GM18868 (cell line): ENCODE data around the gene PAF1.

Experiments used
- ATAC-seq: cut with Tn5 transposase; IDR thresholded peaks from one replicate; pipeline ENCODE4 v1.9.1; 2021; ENCODE audit warnings: mild to moderate bottlenecking, moderate library complexity; ENCODE audit not compliant: unreplicated experiment

PAF1 gene

DNA sequence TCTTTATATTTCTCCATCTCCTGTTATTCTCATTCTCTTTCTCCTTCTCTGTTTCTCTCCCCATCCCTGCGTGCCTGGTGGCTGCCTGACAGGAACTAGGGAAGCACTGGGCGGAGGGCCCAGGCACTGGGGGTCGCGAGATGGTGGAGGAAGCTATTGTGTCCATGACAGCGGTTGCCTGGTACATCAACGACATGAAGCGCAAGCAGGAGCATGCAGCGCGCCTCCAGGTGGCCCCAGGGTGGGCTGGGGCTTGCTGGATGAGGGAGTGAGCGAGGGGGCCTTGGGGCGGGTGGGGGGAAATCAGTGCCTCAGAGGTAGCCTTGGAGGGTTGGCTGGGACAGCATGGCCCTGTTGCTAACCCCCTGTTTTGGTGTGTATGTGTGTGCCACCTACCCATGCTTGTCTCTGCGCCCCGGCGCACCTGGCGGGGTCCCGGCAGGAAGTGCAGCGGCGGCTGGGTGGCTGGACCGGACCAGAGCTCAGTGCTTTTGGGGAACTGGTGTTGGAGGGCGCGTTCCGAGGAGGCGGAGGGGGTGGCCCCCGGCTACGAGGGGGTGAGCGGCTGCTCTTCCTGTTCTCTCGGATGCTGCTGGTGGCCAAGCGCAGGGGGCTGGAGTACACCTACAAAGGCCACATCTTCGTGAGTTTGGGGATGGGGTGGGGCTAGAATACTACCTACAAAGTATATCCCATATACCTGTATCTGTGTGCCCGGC lies 26.7 kb upstream of the PAF1 start:
- no peak for ATAC-seq

DNA sequence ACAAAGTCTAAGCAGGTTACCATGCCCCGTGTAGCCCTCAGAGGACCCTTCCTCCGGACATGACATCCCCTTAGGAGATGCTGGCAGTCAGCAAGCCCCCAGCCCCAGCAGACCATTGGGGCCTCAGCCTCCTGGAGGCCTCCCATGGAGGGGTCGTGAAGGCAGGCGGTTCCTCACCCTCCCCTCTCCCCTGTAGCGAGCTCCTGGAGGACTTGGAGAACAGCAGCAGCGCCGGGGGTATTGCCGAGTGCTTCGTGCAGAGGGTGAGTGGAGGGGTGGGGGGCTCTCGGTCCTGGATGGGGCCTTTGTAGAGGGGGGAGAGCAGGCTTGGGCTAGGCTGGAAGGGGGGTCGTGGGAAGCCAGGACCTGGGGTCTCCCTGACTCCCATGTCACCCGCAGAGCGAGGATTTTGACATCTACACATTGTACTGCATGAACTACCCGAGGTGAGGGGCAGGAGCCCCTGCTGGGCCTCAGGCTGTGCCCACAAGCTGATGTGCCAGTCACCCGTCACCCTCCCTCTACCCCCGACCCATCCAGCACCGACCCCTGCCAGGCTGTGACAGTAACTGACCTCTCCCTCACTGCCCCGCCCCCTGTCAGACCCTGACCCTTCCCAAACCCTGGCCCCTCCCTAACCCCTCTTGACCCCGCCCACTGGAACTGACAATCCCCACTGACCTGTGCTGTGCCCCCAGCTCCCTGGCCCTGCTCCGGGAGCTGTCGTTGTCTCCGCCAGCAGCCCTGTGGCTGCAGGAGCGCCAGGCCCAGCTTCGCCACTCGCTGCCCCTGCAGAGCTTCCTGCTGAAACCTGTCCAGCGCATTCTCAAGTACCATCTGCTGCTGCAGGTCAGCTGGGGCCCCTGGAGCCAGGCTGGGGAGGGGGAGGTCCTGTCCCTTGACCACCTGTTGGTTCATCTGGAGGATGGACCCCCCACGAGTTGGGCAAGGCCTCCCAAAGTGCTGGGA lies 25.5 kb upstream of the PAF1 start:
- ATAC-seq: no peak

DNA sequence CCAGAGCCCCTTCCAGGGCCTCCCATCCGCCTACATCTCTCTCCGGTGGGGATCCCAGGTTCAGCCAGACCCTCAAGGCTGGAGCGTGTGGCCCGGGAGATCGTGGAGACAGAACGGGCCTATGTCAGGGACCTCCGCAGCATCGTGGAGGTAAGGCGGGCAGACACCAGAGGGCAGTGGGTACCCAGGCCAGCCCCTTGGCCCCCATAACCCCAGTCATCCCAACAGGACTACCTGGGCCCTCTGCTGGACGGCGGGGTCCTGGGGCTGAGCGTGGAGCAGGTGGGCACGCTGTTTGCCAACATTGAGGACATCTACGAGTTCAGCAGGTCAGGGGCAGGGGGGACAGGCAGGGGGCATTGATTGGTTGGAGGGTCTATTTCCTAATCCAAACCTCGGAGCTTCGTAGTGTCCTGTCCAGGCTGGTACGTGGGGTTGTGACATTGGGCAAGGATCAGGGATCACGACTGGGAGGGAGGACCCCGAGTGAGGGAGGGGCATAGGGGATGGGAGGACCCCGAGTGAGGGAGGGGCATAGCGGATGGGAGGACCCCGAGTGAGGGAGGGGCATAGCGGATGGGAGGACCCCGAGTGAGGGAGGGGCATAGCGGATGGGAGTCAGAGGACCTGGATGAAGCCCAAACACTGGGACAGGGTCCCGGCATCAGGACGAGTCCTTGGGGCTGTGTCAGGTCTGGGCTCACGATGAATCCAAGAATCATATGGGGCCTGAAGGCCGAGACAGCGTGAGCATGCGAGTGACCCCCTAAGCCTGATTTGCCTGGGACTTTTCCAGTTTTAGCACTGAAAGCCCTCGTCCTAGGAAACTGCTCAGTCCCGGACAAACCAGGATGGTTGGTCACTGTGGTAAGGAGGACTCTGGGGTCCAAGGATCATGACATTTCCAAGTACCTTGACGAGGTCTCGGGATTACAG lies 24.5 kb upstream of the PAF1 start:
- no peak for ATAC-seq

GRCh38 chr19:39413911-39414608 lies 23.2 kb upstream of the PAF1 start:
- no peak for ATAC-seq

DNA sequence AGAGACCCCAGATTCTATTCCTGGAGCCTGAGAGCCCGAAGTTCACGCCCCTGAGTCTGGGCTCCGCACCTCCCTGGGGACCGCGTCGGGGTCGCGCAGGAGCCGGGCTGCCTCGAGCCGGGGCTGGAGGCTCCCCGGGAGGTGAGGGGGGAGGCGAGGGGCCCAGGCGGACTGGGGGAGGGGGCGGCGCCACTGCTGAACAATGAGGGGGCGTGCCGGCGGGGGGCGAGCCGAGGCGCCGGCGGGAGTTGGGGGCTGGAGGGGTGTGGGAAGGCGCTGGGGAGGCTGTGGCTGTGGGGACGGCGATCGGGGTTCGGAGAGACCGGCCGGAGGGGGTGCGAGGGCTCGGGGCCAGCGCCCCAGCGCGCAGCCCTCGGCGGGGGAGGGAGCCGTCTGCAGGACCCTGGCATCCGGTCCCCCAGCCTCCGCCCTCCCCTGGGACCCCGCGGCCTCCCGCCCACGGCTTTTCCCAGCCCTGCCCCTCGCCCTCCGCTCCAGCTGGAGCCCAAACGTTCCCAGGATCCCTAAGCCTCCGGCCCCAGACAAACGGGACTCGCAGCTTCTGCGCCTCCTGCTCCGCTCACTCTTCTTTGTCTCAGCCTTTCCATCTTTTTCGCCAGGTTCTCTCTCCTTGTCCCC lies 22.5 kb upstream of the PAF1 start:
- ATAC-seq: no peak

DNA sequence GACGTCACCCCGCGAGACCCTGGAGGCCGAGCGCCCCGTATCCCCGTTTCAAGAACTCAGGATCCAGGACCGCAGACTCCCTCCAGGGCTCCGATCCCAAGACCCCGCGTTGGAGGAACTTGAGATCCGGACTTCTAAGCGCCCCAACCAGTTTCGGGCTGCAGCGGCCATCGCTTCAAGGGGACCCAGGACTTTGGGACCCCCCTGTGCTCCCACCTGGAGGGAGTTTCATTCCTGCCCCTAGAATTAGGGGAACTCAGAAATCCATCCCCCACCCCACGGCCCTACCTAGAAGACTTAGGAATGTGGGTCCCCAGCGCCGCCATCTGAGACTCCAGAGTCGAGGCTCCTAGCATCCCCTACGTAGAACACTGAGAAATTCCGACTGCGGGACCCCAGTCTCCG lies 22.0 kb upstream of the PAF1 start:
- ATAC-seq: no peak

DNA sequence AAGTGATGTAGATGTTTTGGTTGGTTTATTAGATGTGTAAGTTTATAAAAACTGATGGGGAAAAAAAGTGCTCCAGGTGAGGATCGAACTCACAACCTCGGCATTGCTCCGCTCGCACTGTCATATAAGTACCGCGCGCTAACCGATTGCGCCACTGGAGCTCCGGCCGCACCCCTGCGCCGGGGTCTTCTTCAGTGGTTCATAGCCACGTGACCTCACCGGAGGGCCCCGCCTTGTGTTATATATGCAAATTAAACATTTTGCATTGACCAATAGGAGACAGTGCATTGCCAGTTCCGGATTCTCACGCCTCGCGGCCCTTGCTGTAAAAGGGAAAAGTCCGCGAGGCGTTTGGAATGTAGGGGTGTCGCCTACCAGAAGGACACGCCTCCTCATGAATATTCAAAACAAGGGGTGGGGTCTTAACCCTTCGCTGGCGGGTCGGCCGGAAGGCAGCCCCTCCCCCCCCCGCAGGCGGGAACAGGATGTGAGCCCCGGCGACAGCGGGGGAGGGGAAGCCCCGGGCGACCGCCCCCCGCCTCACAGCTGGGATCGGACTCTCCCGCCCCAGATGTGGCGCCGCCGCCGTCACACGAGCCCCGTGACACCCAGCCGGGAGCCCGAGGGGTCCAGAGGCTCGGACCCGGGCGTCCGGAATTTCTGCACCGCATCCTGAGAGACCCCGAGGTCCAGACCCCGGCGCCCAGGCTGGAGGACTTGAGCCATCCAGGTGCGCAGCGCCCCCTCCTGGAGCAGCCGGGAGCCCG lies 21.4 kb upstream of the PAF1 start, which contains the start of gene PLEKHG2:
PLEKHG2 (plus strand) TSS at position 570 of the 767 bp plus-strand sequence. CDS start 1,418 bp downstream, outside the sequence.
- peak; percentile 53 for ATAC-seq

DNA sequence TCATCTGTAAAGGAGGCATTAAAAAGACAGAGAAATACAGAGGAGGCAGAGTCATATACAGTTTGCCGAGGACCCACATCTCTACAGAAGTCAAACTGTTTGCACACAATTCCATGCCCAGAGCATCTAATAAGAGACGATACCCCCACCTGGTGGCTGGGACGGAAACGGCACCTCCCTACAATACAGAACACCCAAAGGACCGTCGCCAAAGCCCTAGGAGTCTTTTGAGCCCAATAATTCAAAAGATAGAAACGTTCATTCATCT lies 20.9 kb upstream of the PAF1 start:
- ATAC-seq: peak; percentile 22

DNA sequence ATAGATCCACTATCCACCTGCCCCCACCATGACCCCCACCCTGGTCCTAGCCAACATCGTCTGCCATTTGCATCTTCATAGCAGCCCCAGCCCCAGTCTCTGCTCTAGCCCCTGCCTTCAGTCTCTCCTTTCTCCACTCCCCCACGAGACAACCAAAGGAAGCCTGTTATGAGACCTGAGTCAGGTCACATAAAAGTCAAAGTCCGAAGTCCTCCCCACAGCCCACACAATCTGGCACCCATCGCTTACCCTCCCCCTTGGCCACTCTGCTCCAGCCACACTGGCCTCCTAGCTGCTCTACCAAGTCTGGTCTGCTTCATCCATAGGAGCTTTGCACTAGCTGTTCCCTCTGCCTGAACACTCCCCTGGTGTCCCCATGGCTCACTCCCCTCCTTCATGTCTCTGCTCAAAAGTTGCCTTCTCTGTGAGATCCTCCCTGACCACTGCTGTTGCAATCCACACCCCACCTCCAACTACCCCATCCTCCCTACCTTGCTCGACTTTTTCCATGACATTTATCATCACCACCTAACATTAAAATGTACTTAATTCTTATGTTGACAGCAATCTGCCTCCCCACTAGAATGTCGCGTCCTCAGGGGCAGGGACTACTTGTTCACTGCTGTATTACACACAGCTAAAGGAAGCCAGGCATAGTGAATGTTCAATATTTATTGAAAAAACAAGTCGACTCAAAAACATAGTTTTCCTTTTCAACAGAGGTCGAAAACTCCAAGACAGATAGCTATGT lies 20.4 kb upstream of the PAF1 start:
- ATAC-seq: no peak

DNA sequence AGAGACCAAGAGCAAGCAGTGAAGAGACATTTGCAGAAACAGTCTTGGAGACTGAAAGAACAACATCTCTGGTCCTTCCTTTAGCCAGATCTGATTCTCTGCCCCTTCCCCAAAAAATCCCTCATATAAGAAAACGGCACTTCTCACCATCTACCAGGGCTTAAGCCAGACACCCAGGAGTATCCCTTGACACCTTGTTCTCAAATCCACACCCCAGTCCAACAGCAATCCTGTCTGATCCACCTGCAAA lies 19.9 kb upstream of the PAF1 start:
- ATAC-seq: no peak

- peak; percentile 15 for ATAC-seq
These were observed 19.3 kb upstream of the PAF1 start for GRCh38 chr19:39410017-39410830.

GRCh38 chr19:39409208-39410016 lies 18.5 kb upstream of the PAF1 start:
- no peak for ATAC-seq

DNA sequence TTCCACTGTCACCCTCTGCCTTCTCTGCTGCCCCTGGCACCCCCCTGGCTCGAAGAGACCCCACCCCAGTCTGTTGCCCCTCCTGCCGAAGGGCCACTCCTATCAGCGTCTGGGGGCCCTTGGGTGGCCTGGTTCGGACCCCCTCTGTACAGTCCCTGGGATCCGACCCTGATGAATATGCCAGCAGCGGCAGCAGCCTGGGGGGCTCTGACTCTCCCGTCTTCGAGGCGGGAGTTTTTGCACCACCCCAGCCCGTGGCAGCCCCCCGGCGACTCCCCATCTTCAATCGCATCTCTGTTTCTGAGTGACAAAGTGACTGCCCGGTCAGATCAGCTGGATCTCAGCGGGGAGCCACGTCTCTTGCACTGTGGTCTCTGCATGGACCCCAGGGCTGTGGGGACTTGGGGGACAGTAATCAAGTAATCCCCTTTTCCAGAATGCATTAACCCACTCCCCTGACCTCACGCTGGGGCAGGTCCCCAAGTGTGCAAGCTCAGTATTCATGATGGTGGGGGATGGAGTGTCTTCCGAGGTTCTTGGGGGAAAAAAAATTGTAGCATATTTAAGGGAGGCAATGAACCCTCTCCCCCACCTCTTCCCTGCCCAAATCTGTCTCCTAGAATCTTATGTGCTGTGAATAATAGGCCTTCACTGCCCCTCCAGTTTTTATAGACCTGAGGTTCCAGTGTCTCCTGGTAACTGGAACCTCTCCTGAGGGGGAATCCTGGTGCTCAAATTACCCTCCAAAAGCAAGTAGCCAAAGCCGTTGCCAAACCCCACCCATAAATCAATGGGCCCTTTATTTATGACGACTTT lies 17.7 kb upstream of the PAF1 start:
- no peak for ATAC-seq

DNA sequence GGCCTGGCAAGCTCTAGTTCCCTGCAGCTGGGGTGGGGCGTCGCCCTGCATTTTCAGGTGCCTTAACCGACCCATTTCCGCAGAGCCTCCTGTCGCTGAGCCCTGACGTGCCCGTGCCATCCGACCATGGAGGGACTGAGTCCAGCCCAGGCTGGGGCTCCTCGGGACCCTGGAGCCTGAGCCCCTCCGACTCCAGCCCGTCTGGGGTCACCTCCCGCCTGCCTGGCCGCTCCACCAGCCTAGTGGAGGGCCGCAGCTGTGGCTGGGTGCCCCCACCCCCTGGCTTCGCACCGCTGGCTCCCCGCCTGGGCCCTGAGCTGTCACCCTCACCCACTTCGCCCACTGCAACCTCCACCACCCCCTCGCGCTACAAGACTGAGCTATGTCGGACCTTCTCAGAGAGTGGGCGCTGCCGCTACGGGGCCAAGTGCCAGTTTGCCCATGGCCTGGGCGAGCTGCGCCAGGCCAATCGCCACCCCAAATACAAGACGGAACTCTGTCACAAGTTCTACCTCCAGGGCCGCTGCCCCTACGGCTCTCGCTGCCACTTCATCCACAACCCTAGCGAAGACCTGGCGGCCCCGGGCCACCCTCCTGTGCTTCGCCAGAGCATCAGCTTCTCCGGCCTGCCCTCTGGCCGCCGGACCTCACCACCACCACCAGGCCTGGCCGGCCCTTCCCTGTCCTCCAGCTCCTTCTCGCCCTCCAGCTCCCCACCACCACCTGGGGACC lies 16.9 kb upstream of the PAF1 start:
- ATAC-seq: no peak

DNA sequence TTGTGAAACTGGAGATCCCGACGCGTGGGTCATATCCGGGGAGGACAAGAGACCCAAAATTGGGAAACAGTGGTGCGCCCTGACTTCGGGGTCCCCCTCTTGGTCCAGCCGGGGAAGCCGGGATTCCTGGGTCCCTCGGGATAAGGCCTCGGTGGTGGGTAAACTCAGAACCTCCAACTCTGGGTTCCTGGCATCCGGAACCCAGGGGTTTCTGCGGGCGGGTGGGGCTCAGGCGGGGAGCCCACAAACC lies 16.4 kb upstream of the PAF1 start:
- ATAC-seq: no peak
